ENCODE results near the gene SV2C.

Gene SV2C

GRCh38 chr5:76351176-76351575, 268.0 kb downstream of the SV2C start:
- no peak for ATAC-seq
- no peak for TF ChIP-seq ISL1 (CRISPR knock-in tag; IDR thresholded peaks at IDR 0.05)
- no peak for TF ChIP-seq BACH2 (CRISPR knock-in tag; IDR thresholded peaks at IDR 0.05; ENCODE audit: borderline replicate concordance)

- no peak for ATAC-seq
- TF ChIP-seq CSDC2 (CRISPR knock-in tag; IDR thresholded peaks at IDR 0.05) (no peak), CSRNP3 (CRISPR knock-in tag; IDR thresholded peaks at IDR 0.05) (no peak), ZNF565 (CRISPR knock-in tag; conservative IDR thresholded peaks at IDR 0.05; ENCODE audit: low read depth) (no peak), TCF4 (CRISPR knock-in tag; IDR thresholded peaks at IDR 0.05; ENCODE audit: borderline replicate concordance) (no peak), PPARA (CRISPR knock-in tag; IDR thresholded peaks at IDR 0.05; ENCODE audit: borderline replicate concordance) (no peak), ZNF70 (CRISPR knock-in tag; IDR thresholded peaks at IDR 0.05) (no peak), POU6F1 (CRISPR knock-in tag; IDR thresholded peaks at IDR 0.05; ENCODE audit: borderline replicate concordance, low read depth) (no peak), TOX (CRISPR knock-in tag; IDR thresholded peaks at IDR 0.05; ENCODE audit: borderline replicate concordance) (no peak), ZFP3 (CRISPR knock-in tag; IDR thresholded peaks at IDR 0.05) (no peak), ARNTL (CRISPR knock-in tag; IDR thresholded peaks at IDR 0.05; ENCODE audit: borderline replicate concordance, low read depth) (no peak), ZFP30 (CRISPR knock-in tag; IDR thresholded peaks at IDR 0.05) (no peak), CREB5 (CRISPR knock-in tag; IDR thresholded peaks at IDR 0.05; ENCODE audit: low read depth) (no peak), OSR1 (CRISPR knock-in tag; IDR thresholded peaks at IDR 0.05) (no peak), PATZ1 (CRISPR knock-in tag; IDR thresholded peaks at IDR 0.05; ENCODE audit: borderline replicate concordance) (no peak), BACH2 (CRISPR knock-in tag; IDR thresholded peaks at IDR 0.05; ENCODE audit: borderline replicate concordance) (no peak), TSHZ2 (CRISPR knock-in tag; IDR thresholded peaks at IDR 0.05) (no peak), ESRRG (CRISPR knock-in tag; IDR thresholded peaks at IDR 0.05) (no peak)
Observed at GRCh38 chr5:76351577-76351976, 268.4 kb downstream of the SV2C start.

- ATAC-seq, result no peak
- TF ChIP-seq ZC3H10 (CRISPR knock-in tag; IDR thresholded peaks at IDR 0.05) (no peak), ISL1 (CRISPR knock-in tag; IDR thresholded peaks at IDR 0.05) (no peak), CSRNP3 (CRISPR knock-in tag; IDR thresholded peaks at IDR 0.05) (no peak), OSR1 (CRISPR knock-in tag; IDR thresholded peaks at IDR 0.05) (no peak), ZNF565 (CRISPR knock-in tag; conservative IDR thresholded peaks at IDR 0.05; ENCODE audit: low read depth) (no peak), CSDC2 (CRISPR knock-in tag; IDR thresholded peaks at IDR 0.05) (no peak), ZFP3 (CRISPR knock-in tag; IDR thresholded peaks at IDR 0.05) (no peak), ZNF70 (CRISPR knock-in tag; IDR thresholded peaks at IDR 0.05) (no peak), TCF4 (CRISPR knock-in tag; IDR thresholded peaks at IDR 0.05; ENCODE audit: borderline replicate concordance) (no peak), RARB (CRISPR knock-in tag; IDR thresholded peaks at IDR 0.05) (no peak), ZNF8 (CRISPR knock-in tag; IDR thresholded peaks at IDR 0.05) (no peak), ARNTL (CRISPR knock-in tag; IDR thresholded peaks at IDR 0.05; ENCODE audit: borderline replicate concordance, low read depth) (no peak), GLIS3 (CRISPR knock-in tag; IDR thresholded peaks at IDR 0.05) (no peak), POU6F1 (CRISPR knock-in tag; IDR thresholded peaks at IDR 0.05; ENCODE audit: borderline replicate concordance, low read depth) (no peak), TSHZ2 (CRISPR knock-in tag; IDR thresholded peaks at IDR 0.05) (no peak)
Observed at GRCh38 chr5:76356887-76357286, 273.7 kb downstream of the SV2C start.

Measured in SK-N-SH treated with all-trans-retinoic acid at 6 μM for 48 hours (cell line).